ENCODE results near the gene PLG.
"Not testable (repeated sequence)": the region's sequence is repeated elsewhere in the genome, so short reads cannot be mapped to it uniquely, and the experiment has no call there.

Gene PLG

GRCh38 chr6:160701918-160702680 is at the start of gene PLG:
Gene PLG, plus strand, starts transcription at chr6:160702244. Its CDS starts 61 bp downstream, at chr6:160702305.
- not testable (repeated sequence) for DNase-seq

GRCh38 chr6:160659562-160659961 is 42.5 kb upstream of the PLG start:
- DNase-seq, result no peak

GRCh38 chr6:160661216-160661615 is 40.8 kb upstream of the PLG start:
- DNase-seq, result no peak

GRCh38 chr6:160662429-160662828 is 39.6 kb upstream of the PLG start:
- no peak for DNase-seq

- no peak for DNase-seq
Measured at GRCh38 chr6:160662842-160663241, 39.2 kb upstream of the PLG start.

GRCh38 chr6:160664198-160664597 is 37.8 kb upstream of the PLG start, which contains the start of gene LPA:
Gene LPA, minus strand, starts transcription at chr6:160664275. Its CDS starts 61 bp downstream, at chr6:160664214.
- not testable (repeated sequence) for DNase-seq

GRCh38 chr6:160667639-160668481 is 34.2 kb upstream of the PLG start:
- no peak for DNase-seq

GRCh38 chr6:160668589-160668988 is 33.5 kb upstream of the PLG start:
- DNase-seq, result no peak

- not testable (repeated sequence) for DNase-seq
Measured at GRCh38 chr6:160676418-160676817, 25.6 kb upstream of the PLG start.

GRCh38 chr6:160678230-160678629 is 23.8 kb upstream of the PLG start:
- no peak for DNase-seq

- DNase-seq, result no peak
Measured at GRCh38 chr6:160678744-160679401, 23.2 kb upstream of the PLG start.

GRCh38 chr6:160679402-160679769 is 22.7 kb upstream of the PLG start:
- DNase-seq, result peak; percentile 16

GRCh38 chr6:160685101-160685761 is 16.8 kb upstream of the PLG start:
- not testable (repeated sequence) for DNase-seq

GRCh38 chr6:160685762-160686450 is 16.1 kb upstream of the PLG start:
- no peak for DNase-seq

- no peak for DNase-seq
Measured at GRCh38 chr6:160690458-160690857, 11.6 kb upstream of the PLG start.

GRCh38 chr6:160691617-160692016 is 10.4 kb upstream of the PLG start:
- no peak for DNase-seq

- DNase-seq, result no peak
Measured at GRCh38 chr6:160692369-160692959, 9.6 kb upstream of the PLG start.

- DNase-seq, result not testable (repeated sequence)
Measured at GRCh38 chr6:160695025-160695424, 7.0 kb upstream of the PLG start.

- DNase-seq, result not testable (repeated sequence)
Measured at GRCh38 chr6:160695622-160696021, 6.4 kb upstream of the PLG start.

- DNase-seq, result not testable (repeated sequence)
Measured at GRCh38 chr6:160696884-160697283, 5.2 kb upstream of the PLG start.

GRCh38 chr6:160697826-160698225 is 4.2 kb upstream of the PLG start:
- no peak for DNase-seq

- DNase-seq, result not testable (repeated sequence)
Measured at GRCh38 chr6:160704688-160705087, 2.6 kb downstream of the PLG start.
